A549 (cell line): ENCODE data around the gene BCOR. TPM values are rescaled to one million over a fixed set of nuclear protein-coding genes. Genes with fewer than 3 reads are reported as not detected.

Experiments used
- ATAC-seq, 2 experiments: fragments of 200-7000 bp in 1 of 2; fragments of >200 bp in 1 of 2; cut with Nextera tagmentation in 1 of 2; cut with Tn5 transposase in 1 of 2; 3 replicates each; pipeline versions ENCODE4 v1.8.0 to v1.9.1; 2018 to 2020; ENCODE audit warnings: mild to moderate bottlenecking in 1 of 2, moderate library complexity in 1 of 2
- CTCF ChIA-PET: fragments of 300-600 bp; sonication (Branson Sonifier 250); formaldehyde crosslinking; extraction: SDS; loops from one replicate; lab custom pipeline; 2021; ENCODE audit warnings: antibody characterized with exemption, inconsistent platforms; lab: Yijun Ruan, JAX
- POLR2A ChIA-PET: fragments of 350-600 bp; formaldehyde crosslinking; extraction: SDS; loops from one replicate; lab custom pipeline; 2021; ENCODE audit warnings: antibody characterized with exemption, inconsistent platforms; lab: Yijun Ruan, JAX
- DNase-seq, 2 experiments: peaks; one replicate each; pipeline versions ENCODE4 v3.0.0 to v3.0.0-alpha.2; 2011 to 2016; ENCODE audit warnings: low read depth in 1 of 2, low spot score in 1 of 2
- FAIRE-seq: peaks from 2 replicates; lab custom pipeline; 2011; peaks lifted over from hg19 to GRCh38; lab: Jason Lieb, UNC
- H3K27ac ChIP-seq, 2 experiments: fragments of >200 bp; sonication (Bioruptor Twin); formaldehyde crosslinking; 3 replicates each; pipeline ENCODE4 v1.5.1; 2016 to 2017
- H3K4me1 ChIP-seq: fragments of >200 bp; sonication (Bioruptor Twin); formaldehyde crosslinking; 3 replicates; pipeline ENCODE4 v1.6.1; 2016
- H3K4me2 ChIP-seq: fragments of >200 bp; sonication (Bioruptor Twin); formaldehyde crosslinking; 3 replicates; pipeline ENCODE4 v1.6.1; 2016
- H3K4me3 ChIP-seq: fragments of >200 bp; sonication (Bioruptor Twin); formaldehyde crosslinking; 3 replicates; pipeline ENCODE4 v1.5.1; 2016
- H3K9me3 ChIP-seq: fragments of >200 bp; sonication (Bioruptor Twin); formaldehyde crosslinking; 3 replicates; pipeline ENCODE4 v1.6.1; 2016
- EHF ChIP-seq: fragments of 250-450 bp; sonication (Bioruptor Pico); IDR thresholded peaks from 2 replicates; pipeline ENCODE4 v1.5.0; 2020; ENCODE audit warnings: mild to moderate bottlenecking
- HDAC2 ChIP-seq: fragments of 200-600 bp; sonication (generic); IDR thresholded peaks from 2 replicates; pipeline ENCODE4 v1.6.1; 2016
- HES2 ChIP-seq: fragments of >200 bp; sonication (Bioruptor Twin); formaldehyde crosslinking; IDR thresholded peaks from 2 replicates; pipeline ENCODE4 v1.6.1; 2016
- KDM1A ChIP-seq: fragments of 200-600 bp; sonication (generic); IDR thresholded peaks from 2 replicates; pipeline ENCODE4 v1.6.1; 2016; ENCODE audit warnings: low read depth, mild to moderate bottlenecking
- MAFK ChIP-seq: fragments of 450-650 bp; IDR thresholded peaks from 2 replicates; pipeline ENCODE4 v1.6.1; 2014; ENCODE audit not compliant: partially characterized antibody
- MAX ChIP-seq: IDR thresholded peaks from 2 replicates; pipeline ENCODE4 v1.6.1; 2012
- MAZ ChIP-seq: fragments of 150-350 bp; IDR thresholded peaks from 2 replicates; pipeline ENCODE4 v1.6.1; 2014; ENCODE audit warnings: antibody characterized with exemption, low read depth, low read length, borderline replicate concordance
- MYC ChIP-seq: IDR thresholded peaks from 2 replicates; pipeline ENCODE4 v1.6.1; 2012; ENCODE audit warnings: mild to moderate bottlenecking, inconsistent platforms, low read length, improper control_type of control experiment, borderline replicate concordance
- NFE2L2 ChIP-seq: fragments of 150-350 bp; conservative IDR thresholded peaks from 2 replicates; pipeline ENCODE4 v1.6.1; 2014; ENCODE audit warnings: low read length
- NR3C1 ChIP-seq: fragments of >200 bp; sonication (Bioruptor Twin); formaldehyde crosslinking; IDR thresholded peaks from 3 replicates; pipeline ENCODE4 v1.6.1; 2017
- POLR2A ChIP-seq: IDR thresholded peaks from 2 replicates; pipeline ENCODE4 v1.6.1; 2012; ENCODE audit warnings: mild to moderate bottlenecking, low read length
- RAD21 ChIP-seq, 2 experiments: fragments of >200 bp in 1 of 2; sonication (Bioruptor Twin) in 1 of 2; formaldehyde crosslinking in 1 of 2; IDR thresholded peaks in 1 of 2; conservative IDR thresholded peaks in 1 of 2; 2 replicates in 1 of 2; 3 replicates in 1 of 2; pipeline ENCODE4 v1.6.1; 2012 to 2018; ENCODE audit warnings: inconsistent platforms in 1 of 2
- RCOR1 ChIP-seq: fragments of 150-350 bp; IDR thresholded peaks from 2 replicates; pipeline ENCODE4 v1.6.1; 2014; ENCODE audit warnings: antibody characterized with exemption, low read length, low read depth
- SMC3 ChIP-seq: fragments of >200 bp; sonication (Bioruptor Twin); formaldehyde crosslinking; IDR thresholded peaks from 3 replicates; pipeline ENCODE4 v1.6.1; 2018; ENCODE audit warnings: inconsistent platforms
- SREBF2 ChIP-seq: fragments of 450-650 bp; IDR thresholded peaks from 2 replicates; pipeline ENCODE4 v1.6.1; 2014; ENCODE audit warnings: mild to moderate bottlenecking, moderate library complexity
- TFCP2L1 ChIP-seq: fragments of 250-450 bp; sonication (Bioruptor Pico); IDR thresholded peaks from 2 replicates; pipeline ENCODE4 v1.5.0; 2021; ENCODE audit warnings: mild to moderate bottlenecking
- USF2 ChIP-seq: fragments of 450-650 bp; IDR thresholded peaks from 2 replicates; pipeline ENCODE4 v1.6.1; 2014; ENCODE audit warnings: antibody characterized with exemption
- ZC3H11A ChIP-seq: fragments of 450-650 bp; IDR thresholded peaks from 2 replicates; pipeline ENCODE4 v1.6.1; 2014; ENCODE audit warnings: antibody characterized with exemption, mild to moderate bottlenecking
- ZNF302 ChIP-seq: fragments of 250-450 bp; sonication (Bioruptor Pico); IDR thresholded peaks from 2 replicates; pipeline ENCODE4 v1.9.0; 2021; ENCODE audit warnings: inconsistent platforms, mild to moderate bottlenecking, moderate library complexity
- WGBS: methylation state at CpG from one replicate; pipeline ENCODE4 v1.1.6; 2017; ENCODE audit errors: missing lambda C conversion rate; 5-methylcytosine and 5-hydroxymethylcytosine counted together
- polyA plus RNA-seq, 4 experiments: library from polyadenylated mRNA; depleted of rRNA in 3 of 4; stranded (reverse); fragments of >200 nt; fragmentation: RNase III in 1 of 4; extraction: RNeasy Plus Mini Kit Qiagen cat#74134 plus additional on column Dnase treatment in 1 of 4; gene quantifications; 2 replicates in 3 of 4; 3 replicates in 1 of 4; pipeline ENCODE4 v1.2.3, GENCODE V29; 2011 to 2017
- TF ChIP-seq, protein P1 (sequence below): IDR thresholded peaks from 2 replicates; pipeline ENCODE4 v1.6.1; 2012; ENCODE audit warnings: low read depth, borderline replicate concordance
- TF ChIP-seq, protein P2 (sequence below): fragments of >200 bp; sonication (Bioruptor Twin); formaldehyde crosslinking; IDR thresholded peaks from 3 replicates; pipeline ENCODE4 v1.6.1; 2016
- TF ChIP-seq, protein P3 (sequence below): fragments of 250-450 bp; sonication (Bioruptor Pico); IDR thresholded peaks from 2 replicates; pipeline ENCODE4 v1.5.0; 2020; ENCODE audit warnings: low read depth, mild to moderate bottlenecking, moderate library complexity
- TF ChIP-seq, protein P4 (sequence below): fragments of 200-600 bp; sonication (generic); IDR thresholded peaks from 2 replicates; pipeline ENCODE4 v1.6.1; 2016; ENCODE audit warnings: antibody characterized with exemption, mild to moderate bottlenecking, moderate library complexity

Gene BCOR
- polyA plus RNA-seq, 2 of the 4 experiments (the other 2 are of a cell fraction), result 12.2 to 12.6 TPM

GRCh38 chrX:40073439-40074054 lies 24.2 kb downstream of the BCOR start:
- no peaks in the 10 kb centered on the region for H3K4me1 ChIP-seq
- H3K4me3 ChIP-seq, result no peak overlapping the region
- no peak for DNase-seq
- no peaks in the 10 kb centered on the region for H3K9me3 ChIP-seq
- no peak overlapping the region for H3K4me2 ChIP-seq
- TF ChIP-seq SMC3 (no peak), HDAC2 (no peak), MAX (no peak), MAZ (no peak), MYC (no peak), NFE2L2 (no peak), TFCP2L1 (no peak), USF2 (no peak), ZC3H11A (no peak), ZNF302 (CRISPR knock-in tag) (no peak), KDM1A (no peak), POLR2A (no peak)
- TF ChIP-seq, protein P1, sequence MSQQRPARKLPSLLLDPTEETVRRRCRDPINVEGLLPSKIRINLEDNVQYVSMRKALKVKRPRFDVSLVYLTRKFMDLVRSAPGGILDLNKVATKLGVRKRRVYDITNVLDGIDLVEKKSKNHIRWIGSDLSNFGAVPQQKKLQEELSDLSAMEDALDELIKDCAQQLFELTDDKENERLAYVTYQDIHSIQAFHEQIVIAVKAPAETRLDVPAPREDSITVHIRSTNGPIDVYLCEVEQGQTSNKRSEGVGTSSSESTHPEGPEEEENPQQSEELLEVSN, result no peak
- TF ChIP-seq, protein P2, sequence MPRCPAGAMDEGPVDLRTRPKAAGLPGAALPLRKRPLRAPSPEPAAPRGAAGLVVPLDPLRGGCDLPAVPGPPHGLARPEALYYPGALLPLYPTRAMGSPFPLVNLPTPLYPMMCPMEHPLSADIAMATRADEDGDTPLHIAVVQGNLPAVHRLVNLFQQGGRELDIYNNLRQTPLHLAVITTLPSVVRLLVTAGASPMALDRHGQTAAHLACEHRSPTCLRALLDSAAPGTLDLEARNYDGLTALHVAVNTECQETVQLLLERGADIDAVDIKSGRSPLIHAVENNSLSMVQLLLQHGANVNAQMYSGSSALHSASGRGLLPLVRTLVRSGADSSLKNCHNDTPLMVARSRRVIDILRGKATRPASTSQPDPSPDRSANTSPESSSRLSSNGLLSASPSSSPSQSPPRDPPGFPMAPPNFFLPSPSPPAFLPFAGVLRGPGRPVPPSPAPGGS, result no peak
- POLR2A ChIA-PET, result no interaction called here
- FAIRE-seq, result no peak
- CTCF ChIA-PET, result no interaction called here
- WGBS, result 98% methylated on average over 25 of the region's 26 CpGs
- no peak overlapping the region for H3K27ac ChIP-seq
- ATAC-seq, result no peak

DNA sequence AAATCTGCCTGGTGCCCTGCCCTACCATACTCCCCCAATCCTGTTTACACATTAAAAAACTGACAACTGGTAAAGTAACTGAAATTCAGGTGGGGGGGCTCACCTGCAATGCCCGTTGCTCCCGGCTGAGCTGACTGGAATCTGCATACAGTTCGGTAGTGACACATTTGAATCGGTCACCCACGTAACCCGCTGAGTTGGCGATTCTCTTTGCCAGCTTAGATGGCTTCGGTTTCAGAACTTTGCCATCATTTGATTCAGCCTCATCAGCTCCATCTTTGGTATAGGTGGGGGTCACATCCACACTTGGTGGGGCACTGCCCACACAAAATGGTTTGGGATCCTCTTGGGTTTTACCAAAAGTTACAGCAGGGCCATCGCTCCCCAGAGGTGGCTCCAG lies 25.5 kb downstream of the BCOR start:
- no peaks in the 10 kb centered on the region for H3K9me3 ChIP-seq
- no peak overlapping the region for H3K4me3 ChIP-seq
- no peak for ATAC-seq
- CTCF ChIA-PET, result no interaction called here
- WGBS, result 98% methylated on average over 9 of the region's 9 CpGs
- DNase-seq, result no peak
- H3K4me2 ChIP-seq, result no peak overlapping the region
- POLR2A ChIA-PET, result no interaction called here
- H3K27ac ChIP-seq, result no peak overlapping the region
- FAIRE-seq, result no peak
- TF ChIP-seq SREBF2, result no peak
- TF ChIP-seq MAFK, result peak; percentile 71
- TF ChIP-seq RCOR1, result no peak
- H3K4me1 ChIP-seq, result 0 out of 3 replicates have a peak, but pooled peaks cover under 1% of the 10 kb centered on the region

DNA sequence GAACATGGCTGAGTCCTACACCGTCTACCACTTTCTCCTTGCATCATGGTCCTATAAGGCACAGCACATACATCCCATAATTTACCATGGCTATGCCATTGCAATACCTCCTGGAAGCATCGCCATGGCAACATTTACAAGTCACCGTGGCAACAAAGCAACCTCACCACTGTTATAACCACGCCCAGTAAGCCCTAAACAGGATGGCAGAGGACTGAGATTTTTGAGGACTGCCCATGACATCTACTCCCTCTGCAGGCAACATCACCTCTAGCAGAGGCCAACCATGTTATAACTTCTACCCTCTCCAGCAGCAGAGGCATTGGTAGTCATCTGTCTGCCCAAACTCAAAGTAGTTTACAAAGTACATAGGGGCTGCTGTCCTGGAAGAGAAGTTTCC lies 29.7 kb downstream of the BCOR start:
- no peak for TF ChIP-seq EHF
- TF ChIP-seq RAD21 (conservative IDR thresholded peaks at IDR 0.05 in 1 of 2, IDR thresholded peaks at IDR 0.05 in 1 of 2), result 0 out of 5 replicates have a peak, but pooled peaks of 1 of the 2 experiments have one; percentile 20
- CTCF ChIA-PET, result no interaction called here
- H3K27ac ChIP-seq, result no peak overlapping the region
- no peaks in the 10 kb centered on the region for H3K9me3 ChIP-seq
- H3K4me2 ChIP-seq, result no peak overlapping the region
- POLR2A ChIA-PET, result no interaction called here
- WGBS, result 88% methylated on average over 4 of the region's 4 CpGs
- H3K4me3 ChIP-seq, result no peak overlapping the region
- 0 out of 3 replicates have a peak, but pooled peaks cover 3% of the 10 kb centered on the region for H3K4me1 ChIP-seq
- ATAC-seq, result peak; percentile 39 to 74; a peak in 3 of 6 replicates
- DNase-seq, result peak in 1 of 2 experiments; percentile 59
- FAIRE-seq, result no peak

GRCh38 chrX:40066700-40067099 lies 31.1 kb downstream of the BCOR start:
- Histone ChIP-seq H3K4me1 (0 out of 3 replicates have a peak, but pooled peaks cover 3% of the 10 kb centered on the region), H3K27ac (no peak overlapping the region), H3K9me3 (no peaks in the 10 kb centered on the region), H3K4me2 (no peak overlapping the region), H3K4me3 (no peak overlapping the region)
- DNase-seq, result no peak
- 69% methylated on average over 3 of the region's 3 CpGs for WGBS
- CTCF ChIA-PET, result no interaction called here
- no peak for FAIRE-seq
- POLR2A ChIA-PET, result no interaction called here
- no peak for ATAC-seq
- no peak for TF ChIP-seq NFE2L2
- TF ChIP-seq, protein P3, sequence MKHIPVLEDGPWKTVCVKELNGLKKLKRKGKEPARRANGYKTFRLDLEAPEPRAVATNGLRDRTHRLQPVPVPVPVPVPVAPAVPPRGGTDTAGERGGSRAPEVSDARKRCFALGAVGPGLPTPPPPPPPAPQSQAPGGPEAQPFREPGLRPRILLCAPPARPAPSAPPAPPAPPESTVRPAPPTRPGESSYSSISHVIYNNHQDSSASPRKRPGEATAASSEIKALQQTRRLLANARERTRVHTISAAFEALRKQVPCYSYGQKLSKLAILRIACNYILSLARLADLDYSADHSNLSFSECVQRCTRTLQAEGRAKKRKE (CRISPR knock-in tag), result no peak
- no peak for TF ChIP-seq POLR2A
- no peak for TF ChIP-seq USF2
- TF ChIP-seq HES2, result no peak
- TF ChIP-seq NR3C1, result no peak
- TF ChIP-seq, protein P4, sequence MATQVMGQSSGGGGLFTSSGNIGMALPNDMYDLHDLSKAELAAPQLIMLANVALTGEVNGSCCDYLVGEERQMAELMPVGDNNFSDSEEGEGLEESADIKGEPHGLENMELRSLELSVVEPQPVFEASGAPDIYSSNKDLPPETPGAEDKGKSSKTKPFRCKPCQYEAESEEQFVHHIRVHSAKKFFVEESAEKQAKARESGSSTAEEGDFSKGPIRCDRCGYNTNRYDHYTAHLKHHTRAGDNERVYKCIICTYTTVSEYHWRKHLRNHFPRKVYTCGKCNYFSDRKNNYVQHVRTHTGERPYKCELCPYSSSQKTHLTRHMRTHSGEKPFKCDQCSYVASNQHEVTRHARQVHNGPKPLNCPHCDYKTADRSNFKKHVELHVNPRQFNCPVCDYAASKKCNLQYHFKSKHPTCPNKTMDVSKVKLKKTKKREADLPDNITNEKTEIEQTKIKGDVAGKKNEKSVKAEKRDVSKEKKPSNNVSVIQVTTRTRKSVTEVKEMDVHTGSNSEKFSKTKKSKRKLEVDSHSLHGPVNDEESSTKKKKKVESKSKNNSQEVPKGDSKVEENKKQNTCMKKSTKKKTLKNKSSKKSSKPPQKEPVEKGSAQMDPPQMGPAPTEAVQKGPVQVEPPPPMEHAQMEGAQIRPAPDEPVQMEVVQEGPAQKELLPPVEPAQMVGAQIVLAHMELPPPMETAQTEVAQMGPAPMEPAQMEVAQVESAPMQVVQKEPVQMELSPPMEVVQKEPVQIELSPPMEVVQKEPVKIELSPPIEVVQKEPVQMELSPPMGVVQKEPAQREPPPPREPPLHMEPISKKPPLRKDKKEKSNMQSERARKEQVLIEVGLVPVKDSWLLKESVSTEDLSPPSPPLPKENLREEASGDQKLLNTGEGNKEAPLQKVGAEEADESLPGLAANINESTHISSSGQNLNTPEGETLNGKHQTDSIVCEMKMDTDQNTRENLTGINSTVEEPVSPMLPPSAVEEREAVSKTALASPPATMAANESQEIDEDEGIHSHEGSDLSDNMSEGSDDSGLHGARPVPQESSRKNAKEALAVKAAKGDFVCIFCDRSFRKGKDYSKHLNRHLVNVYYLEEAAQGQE, result no peak
